GM12891 (cell line): Measurements from ENCODE around the gene KRTAP10-11.

Experiments used
- POLR2A ChIP-seq: IDR thresholded peaks from 2 replicates; pipeline ENCODE4 v1.6.1; 2011; ENCODE audit warnings: low read depth, low read length, control low read depth
- POLR2AphosphoS5 ChIP-seq: IDR thresholded peaks from 2 replicates; pipeline ENCODE4 v1.6.1; 2011; ENCODE audit warnings: low read depth, low read length, control low read depth
- TAF1 ChIP-seq: IDR thresholded peaks from 2 replicates; pipeline ENCODE4 v1.6.1; 2011; ENCODE audit warnings: low read depth, low read length, control low read depth

GRCh38 chr21:44695641-44696040 is 49.4 kb downstream of the KRTAP10-11 start:
- TF ChIP-seq POLR2AphosphoS5 (no peak), TAF1 (no peak), POLR2A (no peak)
